ENCODE results near the gene TGM5.

DNA sequence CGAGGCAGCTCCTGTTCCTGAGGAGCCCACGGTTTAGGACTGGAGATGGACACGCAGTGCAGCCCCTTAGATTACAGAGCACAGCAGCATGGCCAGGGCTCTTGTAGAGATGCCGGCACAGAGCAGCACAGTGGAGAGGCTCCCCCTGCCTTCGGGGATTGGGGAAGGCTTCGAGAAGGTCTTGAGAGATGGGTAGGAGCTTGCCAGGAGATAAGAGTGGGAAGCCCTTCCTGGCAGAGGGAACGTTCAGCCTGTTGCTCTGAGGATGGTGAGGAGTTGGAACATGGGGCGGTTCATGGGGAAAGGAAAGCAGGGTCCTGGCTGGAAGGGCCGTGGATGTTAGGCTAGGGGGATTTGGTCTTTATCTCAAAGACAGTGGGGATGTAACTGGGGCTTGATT lies 55.9 kb downstream of the TGM5 start:
- TF ChIP-seq, protein P1, sequence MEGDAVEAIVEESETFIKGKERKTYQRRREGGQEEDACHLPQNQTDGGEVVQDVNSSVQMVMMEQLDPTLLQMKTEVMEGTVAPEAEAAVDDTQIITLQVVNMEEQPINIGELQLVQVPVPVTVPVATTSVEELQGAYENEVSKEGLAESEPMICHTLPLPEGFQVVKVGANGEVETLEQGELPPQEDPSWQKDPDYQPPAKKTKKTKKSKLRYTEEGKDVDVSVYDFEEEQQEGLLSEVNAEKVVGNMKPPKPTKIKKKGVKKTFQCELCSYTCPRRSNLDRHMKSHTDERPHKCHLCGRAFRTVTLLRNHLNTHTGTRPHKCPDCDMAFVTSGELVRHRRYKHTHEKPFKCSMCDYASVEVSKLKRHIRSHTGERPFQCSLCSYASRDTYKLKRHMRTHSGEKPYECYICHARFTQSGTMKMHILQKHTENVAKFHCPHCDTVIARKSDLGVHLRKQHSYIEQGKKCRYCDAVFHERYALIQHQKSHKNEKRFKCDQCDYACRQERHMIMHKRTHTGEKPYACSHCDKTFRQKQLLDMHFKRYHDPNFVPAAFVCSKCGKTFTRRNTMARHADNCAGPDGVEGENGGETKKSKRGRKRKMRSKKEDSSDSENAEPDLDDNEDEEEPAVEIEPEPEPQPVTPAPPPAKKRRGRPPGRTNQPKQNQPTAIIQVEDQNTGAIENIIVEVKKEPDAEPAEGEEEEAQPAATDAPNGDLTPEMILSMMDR (IDR thresholded peaks at IDR 0.05): no peak
- no peak for TF ChIP-seq EP300 (IDR thresholded peaks at IDR 0.05)
- TF ChIP-seq POLR2A (IDR thresholded peaks at IDR 0.05): no peak
- no peak for TF ChIP-seq POLR2AphosphoS5 (IDR thresholded peaks at IDR 0.05)

Measured in upper lobe of left lung (tissue), 4 donors.